Endothelial cell (in vitro differentiated cells): ENCODE data around the gene TAP1. TPM values are rescaled to one million over a fixed set of nuclear protein-coding genes. Genes with fewer than 3 reads are reported as not detected.

Experiments
- DNase-seq: peaks from one replicate; pipeline ENCODE4 v3.0.0; 2021; ENCODE audit warnings: low spot score
- H3K27ac Mint-ChIP-seq: one replicate; pipeline ENCODE4 v1.8.0; 2021; ENCODE audit warnings: mixed read lengths, inconsistent platforms; ENCODE audit not compliant: unreplicated experiment
- H3K27me3 Mint-ChIP-seq: one replicate; pipeline ENCODE4 v1.8.0; 2021; ENCODE audit warnings: mild to moderate bottlenecking, moderate library complexity, mixed read lengths, inconsistent platforms; ENCODE audit not compliant: unreplicated experiment
- H3K36me3 Mint-ChIP-seq: one replicate; pipeline ENCODE4 v1.8.0; 2021; ENCODE audit warnings: mild to moderate bottlenecking, low read depth, mixed read lengths, inconsistent platforms; ENCODE audit not compliant: unreplicated experiment
- H3K4me1 Mint-ChIP-seq: one replicate; pipeline ENCODE4 v1.8.0; 2021; ENCODE audit warnings: mild to moderate bottlenecking, mixed read lengths, inconsistent platforms; ENCODE audit not compliant: unreplicated experiment
- H3K4me3 Mint-ChIP-seq: one replicate; pipeline ENCODE4 v1.8.0; 2021; ENCODE audit warnings: mild to moderate bottlenecking, mixed read lengths, inconsistent platforms; ENCODE audit not compliant: unreplicated experiment
- H3K9me3 Mint-ChIP-seq: one replicate; pipeline ENCODE4 v1.8.0; 2021; ENCODE audit warnings: mixed read lengths, inconsistent platforms; ENCODE audit not compliant: unreplicated experiment
- total RNA-seq: library from RNA; stranded (reverse); fragmentation: NEBNext Ultra II Directional; extraction: Animal tissue kit (Norgen Biotek cat#: 25700); gene quantifications from one replicate; pipeline ENCODE4 v1.2.1, GENCODE V29; 2021; ENCODE audit not compliant: unreplicated experiment
- TF ChIP-seq, protein P1 (sequence below): fragments of 200-600 bp; sonication (generic); IDR thresholded peaks from one replicate; pipeline ENCODE4 v1.5.0; 2021; ENCODE audit warnings: antibody characterized with exemption; ENCODE audit not compliant: unreplicated experiment

Gene TAP1
- total RNA-seq, 1 donor from 2014 or later: 1.6 TPM

GRCh38 chr6:32849126-32849525 lies 4.4 kb downstream of the TAP1 start:
- Mint-ChIP-seq H3K4me3 (no peak overlapping the region), H3K4me1 (peaks cover 5% of the 10 kb centered on the region), H3K9me3 (no peaks in the 10 kb centered on the region), H3K27ac (no peak overlapping the region), H3K27me3 (peaks cover 15% of the 10 kb centered on the region), H3K36me3 (peaks cover 4% of the 10 kb centered on the region)
- TF ChIP-seq, protein P1, sequence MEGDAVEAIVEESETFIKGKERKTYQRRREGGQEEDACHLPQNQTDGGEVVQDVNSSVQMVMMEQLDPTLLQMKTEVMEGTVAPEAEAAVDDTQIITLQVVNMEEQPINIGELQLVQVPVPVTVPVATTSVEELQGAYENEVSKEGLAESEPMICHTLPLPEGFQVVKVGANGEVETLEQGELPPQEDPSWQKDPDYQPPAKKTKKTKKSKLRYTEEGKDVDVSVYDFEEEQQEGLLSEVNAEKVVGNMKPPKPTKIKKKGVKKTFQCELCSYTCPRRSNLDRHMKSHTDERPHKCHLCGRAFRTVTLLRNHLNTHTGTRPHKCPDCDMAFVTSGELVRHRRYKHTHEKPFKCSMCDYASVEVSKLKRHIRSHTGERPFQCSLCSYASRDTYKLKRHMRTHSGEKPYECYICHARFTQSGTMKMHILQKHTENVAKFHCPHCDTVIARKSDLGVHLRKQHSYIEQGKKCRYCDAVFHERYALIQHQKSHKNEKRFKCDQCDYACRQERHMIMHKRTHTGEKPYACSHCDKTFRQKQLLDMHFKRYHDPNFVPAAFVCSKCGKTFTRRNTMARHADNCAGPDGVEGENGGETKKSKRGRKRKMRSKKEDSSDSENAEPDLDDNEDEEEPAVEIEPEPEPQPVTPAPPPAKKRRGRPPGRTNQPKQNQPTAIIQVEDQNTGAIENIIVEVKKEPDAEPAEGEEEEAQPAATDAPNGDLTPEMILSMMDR: no peak
- no peak for DNase-seq

GRCh38 chr6:32847795-32848194 lies 5.7 kb downstream of the TAP1 start:
- Mint-ChIP-seq H3K4me1 (peaks cover 9% of the 10 kb centered on the region), H3K27ac (no peak overlapping the region), H3K4me3 (no peak overlapping the region), H3K9me3 (no peaks in the 10 kb centered on the region), H3K27me3 (peaks cover 18% of the 10 kb centered on the region), H3K36me3 (peaks cover 4% of the 10 kb centered on the region)
- TF ChIP-seq, protein P1: no peak
- DNase-seq: no peak

DNA sequence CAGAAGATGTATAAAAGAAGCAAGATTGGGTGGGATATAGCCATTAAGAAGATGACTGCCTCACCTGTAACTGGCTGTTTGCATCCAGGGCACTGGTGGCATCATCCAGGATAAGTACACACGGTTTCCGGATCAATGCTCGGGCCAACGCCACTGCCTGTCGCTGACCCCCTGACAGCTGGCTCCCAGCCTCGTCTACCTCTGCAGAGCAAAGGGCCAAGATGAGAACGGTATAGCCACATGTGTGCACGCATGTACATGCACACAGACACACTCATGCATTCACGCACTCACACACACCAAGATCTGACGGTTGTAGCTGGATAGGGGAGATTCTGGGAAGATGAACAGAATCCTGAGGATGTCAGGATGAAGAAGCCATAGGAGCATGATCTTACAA lies 6.5 kb downstream of the TAP1 start:
- no peak overlapping the region for H3K4me3 Mint-ChIP-seq
- peaks cover 4% of the 10 kb centered on the region for H3K36me3 Mint-ChIP-seq
- H3K4me1 Mint-ChIP-seq: peaks cover 6% of the 10 kb centered on the region
- TF ChIP-seq, protein P1: no peak
- H3K27ac Mint-ChIP-seq: no peak overlapping the region
- H3K9me3 Mint-ChIP-seq: no peaks in the 10 kb centered on the region
- peaks cover 14% of the 10 kb centered on the region for H3K27me3 Mint-ChIP-seq
- DNase-seq: no peak

- no peak for DNase-seq
Observed at GRCh38 chr6:32845384-32845884, 8.1 kb downstream of the TAP1 start.

GRCh38 chr6:32844839-32845383 lies 8.6 kb downstream of the TAP1 start:
- DNase-seq: no peak
- H3K9me3 Mint-ChIP-seq: no peaks in the 10 kb centered on the region

More at GRCh38 chr6:32845384-32845884, 8.1 kb downstream of the TAP1 start:
- no peaks in the 10 kb centered on the region for H3K9me3 Mint-ChIP-seq
- H3K4me3 Mint-ChIP-seq: no peak overlapping the region
- TF ChIP-seq, protein P1: no peak
- peaks cover 6% of the 10 kb centered on the region for H3K4me1 Mint-ChIP-seq
- H3K27ac Mint-ChIP-seq: no peak overlapping the region
- H3K27me3 Mint-ChIP-seq: peaks cover 10% of the 10 kb centered on the region
- no peaks in the 10 kb centered on the region for H3K36me3 Mint-ChIP-seq

More at GRCh38 chr6:32844839-32845383, 8.6 kb downstream of the TAP1 start:
- no peak overlapping the region for H3K27ac Mint-ChIP-seq
- no peaks in the 10 kb centered on the region for H3K36me3 Mint-ChIP-seq
- TF ChIP-seq, protein P1: no peak
- H3K4me3 Mint-ChIP-seq: peak overlapping the region; percentile 91
- peaks cover 6% of the 10 kb centered on the region for H3K4me1 Mint-ChIP-seq
- peaks cover 13% of the 10 kb centered on the region for H3K27me3 Mint-ChIP-seq
